ENCODE measurements around the gene C11orf52. TPM values are rescaled to one million over a fixed set of nuclear protein-coding genes. Genes with fewer than 3 reads are reported as not detected.

The C11orf52 gene
- total and polyA plus RNA-seq, 10 donors: 0.32 to 1.5 (median 0.63) TPM; not detected in 2

DNA sequence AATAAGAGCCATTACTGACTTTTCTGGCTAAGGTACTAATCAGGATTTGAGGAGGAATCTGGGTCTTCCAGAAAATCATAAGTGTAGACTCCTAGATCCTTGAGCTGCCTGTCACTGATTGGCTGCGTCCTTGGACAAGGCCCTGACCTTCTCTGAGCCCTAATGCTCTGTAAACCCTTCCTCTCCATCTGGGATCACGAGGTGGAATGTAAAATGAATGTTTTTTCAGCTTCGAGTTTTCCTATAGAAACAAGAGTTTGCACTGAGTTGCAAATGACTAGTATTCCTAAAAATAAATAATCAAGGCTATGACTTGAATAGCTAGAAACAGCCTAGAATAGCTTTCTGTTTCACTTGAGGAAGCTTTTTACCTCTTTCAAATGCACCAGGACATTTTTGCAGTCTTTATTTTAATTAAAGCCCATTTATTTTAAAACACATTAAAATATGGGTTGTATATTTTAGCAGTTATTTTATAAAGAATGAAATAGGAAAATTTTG, 17.4 kb downstream of the C11orf52 start:
- Histone ChIP-seq H3K27ac (no peak overlapping the region), H3K4me1 (peaks cover 16 to 54% (median 44%) of the 10 kb centered on the region in 6 donors), H3K9me3 (no peaks in the 10 kb centered on the region), H3K36me3 (no peaks in the 10 kb centered on the region), H3K27me3 (replicated peaks in 1 of 7) (peaks cover 0 to 4% (median 0%) of the 10 kb centered on the region in 7 donors), H3K4me3 (peak overlapping the region in 5 of 8 donors; percentile 66 to 84 (median 81))
- 46 to 64% (median 52%) methylated on average over 3 of the region's 3 CpGs for WGBS, 5 donors
- no peak for DNase-seq
- no peak for TF ChIP-seq POLR2A (IDR thresholded peaks at IDR 0.05)
- TF ChIP-seq, protein P1, sequence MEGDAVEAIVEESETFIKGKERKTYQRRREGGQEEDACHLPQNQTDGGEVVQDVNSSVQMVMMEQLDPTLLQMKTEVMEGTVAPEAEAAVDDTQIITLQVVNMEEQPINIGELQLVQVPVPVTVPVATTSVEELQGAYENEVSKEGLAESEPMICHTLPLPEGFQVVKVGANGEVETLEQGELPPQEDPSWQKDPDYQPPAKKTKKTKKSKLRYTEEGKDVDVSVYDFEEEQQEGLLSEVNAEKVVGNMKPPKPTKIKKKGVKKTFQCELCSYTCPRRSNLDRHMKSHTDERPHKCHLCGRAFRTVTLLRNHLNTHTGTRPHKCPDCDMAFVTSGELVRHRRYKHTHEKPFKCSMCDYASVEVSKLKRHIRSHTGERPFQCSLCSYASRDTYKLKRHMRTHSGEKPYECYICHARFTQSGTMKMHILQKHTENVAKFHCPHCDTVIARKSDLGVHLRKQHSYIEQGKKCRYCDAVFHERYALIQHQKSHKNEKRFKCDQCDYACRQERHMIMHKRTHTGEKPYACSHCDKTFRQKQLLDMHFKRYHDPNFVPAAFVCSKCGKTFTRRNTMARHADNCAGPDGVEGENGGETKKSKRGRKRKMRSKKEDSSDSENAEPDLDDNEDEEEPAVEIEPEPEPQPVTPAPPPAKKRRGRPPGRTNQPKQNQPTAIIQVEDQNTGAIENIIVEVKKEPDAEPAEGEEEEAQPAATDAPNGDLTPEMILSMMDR (IDR thresholded peaks at IDR 0.05 in 8 of 11, conservative IDR thresholded peaks at IDR 0.05 in 3 of 11): no peak
- no peak for TF ChIP-seq POLR2AphosphoS5 (IDR thresholded peaks at IDR 0.05)
- intact Hi-C loops (cut with DNase I; ENCODE audit: low total_unique reads): loop anchor here (10.0 kb wide), 1 partner anchor 49 kb away; no protein-coding TSS in a partner anchor

DNA sequence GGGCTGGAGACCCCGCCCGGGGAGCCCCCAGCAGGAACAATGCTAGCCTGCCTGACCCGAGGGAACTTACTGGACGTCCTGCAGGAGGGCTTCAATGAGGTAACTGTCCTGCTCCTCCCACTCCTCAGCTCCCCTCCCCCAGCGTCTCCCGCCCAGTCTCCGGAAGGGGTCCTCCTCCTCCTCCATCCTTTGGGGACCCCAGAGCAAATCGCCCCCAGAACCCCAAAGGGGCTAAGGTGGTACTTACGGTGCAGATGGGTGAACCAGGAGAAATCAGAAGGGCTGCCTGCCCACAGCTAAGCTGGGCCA, 18.7 kb downstream of the C11orf52 start:
- H3K27ac ChIP-seq: peak overlapping the region in 3 of 8 donors; percentile 13 to 39 (median 32)
- peaks cover 13 to 44% (median 37%) of the 10 kb centered on the region in 6 donors for H3K4me1 ChIP-seq
- 12 to 22% (median 21%) methylated on average over 6 to 9 of the region's 9 CpGs for WGBS, 5 donors
- no peak for DNase-seq
- no peaks in the 10 kb centered on the region for H3K9me3 ChIP-seq
- no peak for TF ChIP-seq POLR2AphosphoS5 (IDR thresholded peaks at IDR 0.05)
- TF ChIP-seq POLR2A (IDR thresholded peaks at IDR 0.05): no peak
- TF ChIP-seq, protein P1 (IDR thresholded peaks at IDR 0.05 in 8 of 11, conservative IDR thresholded peaks at IDR 0.05 in 3 of 11): no peak
- peaks cover 0 to 4% (median 0%) of the 10 kb centered on the region in 7 donors for H3K27me3 ChIP-seq (replicated peaks in 1 of 7)
- H3K4me3 ChIP-seq: peak overlapping the region; percentile 53 to 84 (median 71)
- intact Hi-C loops (cut with DNase I; ENCODE audit: low total_unique reads): loop anchor here (10.0 kb wide), 1 partner anchor 47 kb away; no protein-coding TSS in a partner anchor
- no peaks in the 10 kb centered on the region for H3K36me3 ChIP-seq

DNA sequence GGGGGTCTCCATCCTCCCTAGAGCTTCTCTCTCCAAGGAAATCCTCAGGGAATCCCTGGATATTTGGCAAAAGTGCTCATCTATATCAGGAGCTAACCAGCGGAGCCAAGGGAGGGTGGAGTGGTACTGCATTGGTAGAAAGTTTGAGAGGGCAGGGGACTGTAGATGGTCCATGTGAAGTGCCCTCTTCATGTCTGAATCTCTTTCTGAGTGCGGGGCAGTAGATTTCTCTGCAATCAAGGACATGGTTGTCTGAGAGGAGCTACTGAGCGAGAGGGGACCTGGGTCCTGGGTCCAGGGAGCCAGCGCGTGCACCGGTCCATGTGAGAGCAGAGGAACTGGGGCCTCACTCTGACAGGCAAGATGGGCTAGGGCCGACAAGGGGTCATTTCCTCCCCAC, 19.1 kb downstream of the C11orf52 start:
- intact Hi-C loops (cut with DNase I; ENCODE audit: low total_unique reads): loop anchor here (10.0 kb wide), 1 partner anchor 47 kb away; no protein-coding TSS in a partner anchor
- Histone ChIP-seq H3K36me3 (no peaks in the 10 kb centered on the region), H3K27ac (peak overlapping the region in 1 of 8 donors; percentile 32), H3K4me1 (peaks cover 13 to 44% (median 37%) of the 10 kb centered on the region in 6 donors), H3K4me3 (peak overlapping the region in 2 of 8 donors; percentile 66 to 82), H3K27me3 (replicated peaks in 1 of 7) (peaks cover 0 to 4% (median 0%) of the 10 kb centered on the region in 7 donors), H3K9me3 (no peaks in the 10 kb centered on the region)
- DNase-seq: no peak
- TF ChIP-seq POLR2AphosphoS5 (IDR thresholded peaks at IDR 0.05): no peak
- 63 to 76% (median 68%) methylated on average over 7 of the region's 7 CpGs for WGBS, 5 donors

DNA sequence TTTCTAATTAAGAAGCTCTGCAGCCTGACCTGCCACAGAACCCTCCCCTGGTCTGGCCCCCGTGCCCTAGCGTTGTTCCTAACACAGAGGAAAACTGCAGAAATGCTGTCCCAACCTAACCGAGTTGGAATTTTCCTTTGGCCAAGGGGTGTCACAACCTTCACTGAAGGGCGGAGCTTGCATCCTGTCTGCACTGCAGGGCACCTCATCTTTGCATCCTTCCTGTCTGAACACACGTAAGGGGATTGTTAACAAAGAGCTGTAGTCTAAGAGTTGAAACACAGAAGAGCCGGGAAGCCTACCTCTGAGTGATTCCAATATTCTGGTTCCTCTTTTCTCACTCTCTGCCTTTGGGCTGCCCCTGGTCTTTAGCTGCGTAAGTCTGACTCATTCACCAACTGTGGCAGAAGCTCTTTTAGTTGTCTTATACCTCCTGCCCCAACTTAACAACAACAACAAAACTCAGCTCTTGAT, 20.0 kb downstream of the C11orf52 start:
- TF ChIP-seq, protein P1 (IDR thresholded peaks at IDR 0.05 in 8 of 11, conservative IDR thresholded peaks at IDR 0.05 in 3 of 11): no peak
- TF ChIP-seq POLR2AphosphoS5 (IDR thresholded peaks at IDR 0.05) (no peak), POLR2A (IDR thresholded peaks at IDR 0.05) (no peak)
- H3K27me3 ChIP-seq (replicated peaks in 1 of 7): peaks cover 0 to 4% (median 0%) of the 10 kb centered on the region in 7 donors
- no peaks in the 10 kb centered on the region for H3K9me3 ChIP-seq
- 7 to 17% (median 12%) methylated on average over 7 of the region's 7 CpGs for WGBS, 5 donors
- no peak for DNase-seq
- H3K27ac ChIP-seq: peak overlapping the region in 2 of 8 donors; percentile 6 to 32
- peaks cover 13 to 44% (median 37%) of the 10 kb centered on the region in 6 donors for H3K4me1 ChIP-seq
- intact Hi-C loops (cut with DNase I; ENCODE audit: low total_unique reads): loop anchor here (10.0 kb wide), 1 partner anchor 46 kb away; no protein-coding TSS in a partner anchor
- no peaks in the 10 kb centered on the region for H3K36me3 ChIP-seq
- no peak overlapping the region for H3K4me3 ChIP-seq

Measured in spleen (tissue), 11 donors.